ENCODE measurements around the gene FBXO30. TPM values are rescaled to one million over a fixed set of nuclear protein-coding genes. Genes with fewer than 3 reads are reported as not detected.

The FBXO30 gene
- total RNA-seq: 21.0 and 23.0 TPM in 2 replicates

GRCh38 chr6:145814501-145815308 lies at the start of gene FBXO30:
TSS of gene FBXO30 (minus strand) at chr6:145814795. CDS start at chr6:145806405, 8,390 bp downstream.

Other genes starting within 250 kb of the FBXO30 start
- gene EPM2A, start 79.3 kb downstream of the FBXO30 start, total RNA-seq: 6.8 and 7.9 TPM in 2 replicates
- 18.3 and 24.6 TPM in 2 replicates for gene SHPRH, start 149.6 kb upstream of the FBXO30 start, total RNA-seq
- not detected in 2 replicates for gene GRM1, start 214.3 kb upstream of the FBXO30 start, total RNA-seq

All from uterine smooth muscle cell (primary cell).